ENCODE data around the gene DIAPH3.
"Not testable (repeated sequence)": the region's sequence is repeated elsewhere in the genome, so short reads cannot be mapped to it uniquely, and the experiment has no call there.

DIAPH3 gene

DNA sequence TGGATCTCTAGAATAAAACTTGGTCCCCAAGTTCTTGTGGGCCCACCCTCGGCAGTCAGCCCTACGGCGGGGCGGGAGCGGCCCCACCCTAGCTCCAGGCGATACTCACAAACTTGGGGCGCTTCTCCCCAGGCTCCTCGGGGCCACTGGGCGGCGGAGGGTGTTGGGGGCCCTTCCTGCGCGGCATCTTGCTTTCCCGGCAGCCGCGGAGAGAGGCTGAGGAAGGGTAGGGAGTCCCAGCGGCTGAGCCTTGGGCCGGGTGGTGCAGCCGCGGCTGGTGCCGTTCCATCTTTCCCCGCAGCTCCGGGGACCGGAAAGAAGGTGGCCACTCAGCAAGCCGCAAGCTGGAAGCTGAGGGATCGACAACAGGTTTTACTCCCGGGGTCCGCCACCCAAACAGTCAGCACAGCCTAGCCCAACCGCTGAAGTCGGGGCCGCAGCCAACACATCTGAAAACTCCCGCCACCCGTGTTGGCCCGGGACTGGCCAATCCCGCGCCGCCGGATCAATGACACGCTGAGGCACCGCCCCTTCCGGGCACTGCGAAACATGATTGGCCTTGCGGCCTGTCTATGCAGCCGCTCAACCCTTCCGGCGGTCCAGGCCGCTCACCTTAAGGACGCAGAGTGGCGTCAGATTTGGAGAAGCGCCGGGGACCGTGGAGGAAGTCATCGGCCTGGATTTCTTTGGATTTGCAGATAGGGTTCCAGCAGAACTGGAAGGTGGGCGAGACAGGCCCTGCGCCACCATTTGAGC is at the start of gene DIAPH3:
TSS of gene DIAPH3 (minus strand) at position 451 of the 756 bp plus-strand sequence. CDS start at position 289, 162 bp downstream.
- TF ChIP-seq, protein P1, sequence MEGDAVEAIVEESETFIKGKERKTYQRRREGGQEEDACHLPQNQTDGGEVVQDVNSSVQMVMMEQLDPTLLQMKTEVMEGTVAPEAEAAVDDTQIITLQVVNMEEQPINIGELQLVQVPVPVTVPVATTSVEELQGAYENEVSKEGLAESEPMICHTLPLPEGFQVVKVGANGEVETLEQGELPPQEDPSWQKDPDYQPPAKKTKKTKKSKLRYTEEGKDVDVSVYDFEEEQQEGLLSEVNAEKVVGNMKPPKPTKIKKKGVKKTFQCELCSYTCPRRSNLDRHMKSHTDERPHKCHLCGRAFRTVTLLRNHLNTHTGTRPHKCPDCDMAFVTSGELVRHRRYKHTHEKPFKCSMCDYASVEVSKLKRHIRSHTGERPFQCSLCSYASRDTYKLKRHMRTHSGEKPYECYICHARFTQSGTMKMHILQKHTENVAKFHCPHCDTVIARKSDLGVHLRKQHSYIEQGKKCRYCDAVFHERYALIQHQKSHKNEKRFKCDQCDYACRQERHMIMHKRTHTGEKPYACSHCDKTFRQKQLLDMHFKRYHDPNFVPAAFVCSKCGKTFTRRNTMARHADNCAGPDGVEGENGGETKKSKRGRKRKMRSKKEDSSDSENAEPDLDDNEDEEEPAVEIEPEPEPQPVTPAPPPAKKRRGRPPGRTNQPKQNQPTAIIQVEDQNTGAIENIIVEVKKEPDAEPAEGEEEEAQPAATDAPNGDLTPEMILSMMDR (IDR thresholded peaks at IDR 0.05; ENCODE audit: control extremely low read depth, extremely low read depth, low read depth, missing control alignments), result no peak
- CTCF ChIA-PET, result interaction anchor here (1.2 to 1.4 kb wide), 2 partner anchors 8 to 13 kb away, joined by 4 to 5 read pairs; no protein-coding TSS in a partner anchor
- POLR2A ChIA-PET, result no interaction called here
- peak; percentile 95 for DNase-seq (ENCODE audit: extremely low spot score)

DNA sequence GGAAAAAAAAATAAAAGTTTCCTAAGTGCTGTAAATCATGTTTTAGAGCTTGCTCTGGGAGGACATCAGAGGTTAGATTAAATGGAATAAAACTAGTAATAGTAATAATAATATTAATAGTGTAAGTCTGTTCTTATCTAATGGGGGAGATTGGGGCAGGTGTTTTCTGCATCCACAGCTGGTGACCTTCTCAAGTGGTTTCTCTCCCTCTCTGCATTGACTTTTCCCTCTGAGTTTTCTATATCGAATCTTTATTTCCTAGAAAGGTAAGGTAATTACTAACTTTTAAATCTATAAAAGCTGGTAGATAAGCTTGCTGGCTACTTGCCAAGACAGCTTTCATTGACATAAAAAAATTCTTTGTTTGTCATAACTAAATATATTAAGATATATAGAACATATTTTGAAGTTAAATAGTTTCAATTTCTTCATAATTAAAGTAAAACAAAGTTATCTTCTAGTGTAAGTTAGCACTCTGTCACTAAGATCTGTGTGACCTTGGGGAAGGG is 49.6 kb upstream of the DIAPH3 start:
- POLR2A ChIA-PET, result no interaction called here
- CTCF ChIA-PET, result interaction anchor here (0.9 kb wide), 1 partner anchor 23 kb away, joined by 4 read pairs; no protein-coding TSS in a partner anchor
- TF ChIP-seq, protein P1 (IDR thresholded peaks at IDR 0.05; ENCODE audit: control extremely low read depth, extremely low read depth, low read depth, missing control alignments), result no peak
- DNase-seq (ENCODE audit: extremely low spot score), result no peak

DNA sequence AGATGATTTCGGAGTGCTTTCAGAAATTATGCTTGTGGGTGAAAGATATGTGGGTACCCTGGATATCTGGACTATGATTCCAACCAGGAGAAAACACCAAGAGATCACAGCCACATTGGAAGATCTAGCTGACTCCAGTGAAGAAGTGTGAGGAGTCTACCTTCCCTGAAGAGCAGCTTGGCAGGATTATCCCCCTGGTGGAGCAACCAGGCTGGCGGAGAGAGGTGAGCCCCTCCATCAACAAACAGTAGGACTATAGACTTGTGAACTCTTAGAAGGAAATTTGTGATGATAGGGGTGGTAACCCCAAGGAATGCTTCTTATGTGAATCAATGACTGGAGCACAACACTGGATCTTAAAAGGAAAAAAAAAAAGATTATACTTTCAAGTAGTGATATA is 47.8 kb upstream of the DIAPH3 start:
- CTCF ChIA-PET, result no interaction called here
- TF ChIP-seq, protein P1 (IDR thresholded peaks at IDR 0.05; ENCODE audit: control extremely low read depth, extremely low read depth, low read depth, missing control alignments), result no peak
- no peak for DNase-seq (ENCODE audit: extremely low spot score)
- POLR2A ChIA-PET, result no interaction called here

DNA sequence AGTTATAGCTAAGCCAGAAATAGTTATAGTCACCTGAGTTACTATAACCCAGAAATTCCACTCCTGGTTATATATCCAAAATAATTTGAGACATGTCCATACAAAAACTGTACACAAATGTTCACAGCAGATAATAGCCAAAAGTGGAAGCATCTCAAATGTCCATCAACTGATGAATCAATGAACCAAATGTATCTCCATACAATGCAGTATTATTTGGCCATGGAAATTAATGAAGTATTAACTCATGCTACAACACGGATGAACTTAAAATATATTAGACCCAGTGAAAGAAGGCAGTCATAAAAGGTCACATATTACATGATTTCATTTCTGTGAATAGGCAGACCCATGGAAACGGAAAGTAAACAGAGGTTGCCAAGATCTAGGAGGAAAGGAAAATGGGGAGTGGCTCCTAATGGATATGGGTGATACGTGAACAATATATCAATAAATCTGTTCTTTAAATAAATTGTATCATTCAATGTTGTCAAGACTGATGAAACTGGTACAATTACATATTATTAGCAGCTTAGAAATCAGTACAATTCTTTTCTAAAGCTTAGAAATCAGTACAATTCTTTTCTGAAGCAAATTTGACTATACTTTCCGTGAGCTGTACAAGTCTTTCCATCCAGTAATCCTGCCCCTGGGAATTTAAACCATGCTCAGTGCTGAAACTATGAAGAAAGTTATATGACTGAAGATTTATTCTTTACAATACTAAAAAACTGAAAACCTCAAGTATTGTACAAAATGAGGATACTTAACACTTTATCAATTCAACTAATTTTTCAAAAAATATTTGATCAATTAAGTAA is 47.0 kb upstream of the DIAPH3 start:
- ChIA-PET POLR2A (no interaction called here), CTCF (no interaction called here)
- TF ChIP-seq, protein P1 (IDR thresholded peaks at IDR 0.05; ENCODE audit: control extremely low read depth, extremely low read depth, low read depth, missing control alignments), result no peak
- DNase-seq (ENCODE audit: extremely low spot score), result no peak

GRCh38 chr13:60205499-60205898 is 41.8 kb upstream of the DIAPH3 start:
- CTCF ChIA-PET, result interaction anchor here (0.8 to 1.8 kb wide), 2 partner anchors 13 to 243 kb away, joined by 3 to 5 read pairs; no protein-coding TSS in a partner anchor
- DNase-seq (ENCODE audit: extremely low spot score); POLR2A ChIA-PET: not testable (repeated sequence)

DNA sequence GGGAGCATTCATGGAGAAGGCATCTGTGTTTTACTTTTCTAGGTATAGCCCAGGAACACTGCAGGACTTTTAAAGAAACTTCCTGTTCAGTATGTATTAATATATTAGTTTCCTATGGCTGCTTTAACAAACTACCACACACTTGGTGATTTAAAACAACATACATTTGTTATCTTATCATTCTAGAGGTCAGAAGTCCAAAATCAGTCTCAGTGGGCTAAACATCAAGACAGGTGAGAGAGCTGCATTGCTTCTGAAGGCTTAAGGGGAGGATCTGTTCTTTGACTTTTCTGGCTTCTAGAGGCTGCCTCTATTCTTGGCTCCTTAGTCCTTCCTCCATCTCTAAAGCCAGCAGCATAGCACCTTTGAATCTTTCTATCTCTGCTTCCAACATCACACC is 37.6 kb upstream of the DIAPH3 start:
- DNase-seq (ENCODE audit: extremely low spot score), result no peak
- TF ChIP-seq, protein P1 (IDR thresholded peaks at IDR 0.05; ENCODE audit: control extremely low read depth, extremely low read depth, low read depth, missing control alignments), result no peak
- POLR2A ChIA-PET, result no interaction called here
- CTCF ChIA-PET, result no interaction called here

DNA sequence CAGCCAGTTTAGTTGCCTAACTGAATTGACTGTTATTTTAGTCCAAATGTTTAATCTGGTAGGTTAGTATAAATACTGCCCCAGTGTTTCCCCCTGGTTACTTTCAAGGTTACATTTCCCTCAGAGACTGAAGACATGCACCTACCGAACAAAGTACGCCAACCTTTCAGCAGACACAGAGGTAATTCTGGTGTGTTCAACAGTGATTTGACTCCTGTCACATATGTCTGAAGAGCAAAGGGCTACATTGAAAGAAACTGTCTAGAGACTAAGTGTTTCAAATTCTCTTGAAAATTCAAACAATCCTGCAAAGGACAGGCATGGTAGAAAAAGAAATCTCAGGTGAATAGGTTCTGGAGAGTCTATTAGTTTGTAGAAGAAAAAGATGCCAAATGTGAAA is 32.2 kb upstream of the DIAPH3 start:
- POLR2A ChIA-PET; DNase-seq (ENCODE audit: extremely low spot score); CTCF ChIA-PET: not testable (repeated sequence)

Data from GM10248 (cell line).